ENCODE data around the gene NEK4.
"Not testable (repeated sequence)": the region's sequence is repeated elsewhere in the genome, so short reads cannot be mapped to it uniquely, and the experiment has no call there.

Gene NEK4

DNA sequence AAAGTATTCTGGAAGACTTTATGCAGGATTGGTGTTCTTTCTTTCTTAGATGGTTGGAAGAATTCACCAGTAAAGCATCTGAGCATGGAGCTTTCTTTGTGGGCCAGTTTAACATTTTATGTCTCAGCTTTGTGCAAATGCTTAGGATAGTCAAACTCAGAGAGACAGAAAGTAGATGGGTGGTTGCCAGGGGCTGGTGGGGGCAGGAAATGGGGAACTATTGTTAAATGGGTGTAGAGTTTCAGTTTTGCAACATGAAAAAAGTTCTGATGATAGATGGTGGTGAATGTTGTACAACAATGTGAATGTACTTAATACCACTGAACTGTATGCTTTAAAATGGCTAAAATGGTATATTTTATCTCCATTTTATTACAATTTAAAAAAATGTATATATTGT lies 40.1 kb downstream of the NEK4 start:
- no peak for DNase-seq

DNA sequence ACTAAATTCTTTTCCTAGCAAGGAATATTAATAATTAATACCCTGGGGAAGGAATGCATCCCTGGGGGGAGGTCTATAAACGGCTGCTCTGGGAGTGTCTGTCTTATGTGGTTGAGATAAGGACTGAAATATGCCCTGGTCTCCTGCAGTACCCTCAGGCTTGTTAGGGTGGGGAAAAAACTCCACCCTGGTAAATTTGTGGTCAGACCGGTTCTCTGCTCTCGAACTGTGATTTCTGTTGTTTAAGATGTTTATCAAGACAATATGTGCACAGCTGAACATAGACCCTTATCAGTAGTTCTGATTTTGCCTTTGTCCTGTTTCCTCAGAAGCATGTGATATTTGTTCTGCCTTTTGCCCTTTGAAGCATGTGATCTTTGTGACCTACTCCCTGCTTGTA lies 42.0 kb downstream of the NEK4 start:
- not testable (repeated sequence) for DNase-seq

- no peak for DNase-seq
Observed at GRCh38 chr3:52724511-52724910, 46.2 kb downstream of the NEK4 start.

GRCh38 chr3:52723935-52724334 lies 46.8 kb downstream of the NEK4 start:
- DNase-seq = no peak

GRCh38 chr3:52722491-52722890 lies 48.2 kb downstream of the NEK4 start:
- no peak for DNase-seq

GRCh38 chr3:52721730-52722008 lies 49.1 kb downstream of the NEK4 start:
- DNase-seq = no peak

DNA sequence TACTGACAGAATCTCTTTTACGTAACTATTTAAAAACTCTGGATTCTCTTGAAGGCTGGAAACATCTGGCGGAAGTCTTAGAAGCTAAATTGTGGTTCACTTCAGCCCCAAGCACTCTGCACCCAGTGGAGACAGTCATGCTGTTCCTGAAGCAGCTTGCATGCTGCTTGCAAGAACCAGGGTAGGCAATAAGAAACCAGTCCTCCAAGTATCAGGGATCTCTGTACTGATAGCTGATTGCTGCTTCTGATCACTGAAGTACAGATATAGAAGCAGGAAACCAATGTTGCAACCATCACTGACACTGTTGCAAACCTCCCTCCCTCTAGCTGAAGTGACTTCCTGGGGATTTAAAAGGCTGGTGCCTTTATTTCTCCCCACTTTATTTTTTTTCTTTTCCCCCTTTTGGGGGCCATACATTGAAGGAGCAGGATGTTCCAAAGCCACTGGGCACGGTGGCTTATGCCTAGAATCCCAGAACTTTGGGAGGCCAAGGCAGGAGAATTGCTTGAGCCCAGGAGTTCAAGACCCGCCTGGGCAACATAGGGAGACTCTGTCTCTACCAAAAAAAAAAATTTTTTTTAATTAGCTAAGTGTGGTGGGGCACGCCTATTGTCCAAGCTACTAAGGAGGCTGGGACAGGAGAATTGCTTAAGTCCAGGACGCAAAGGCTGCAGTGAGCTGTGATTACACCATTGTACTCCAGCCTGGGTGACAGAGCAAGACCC lies 49.6 kb downstream of the NEK4 start:
- no peak for DNase-seq

GRCh38 chr3:52719618-52720017 lies 51.1 kb downstream of the NEK4 start:
- no peak for DNase-seq

DNA sequence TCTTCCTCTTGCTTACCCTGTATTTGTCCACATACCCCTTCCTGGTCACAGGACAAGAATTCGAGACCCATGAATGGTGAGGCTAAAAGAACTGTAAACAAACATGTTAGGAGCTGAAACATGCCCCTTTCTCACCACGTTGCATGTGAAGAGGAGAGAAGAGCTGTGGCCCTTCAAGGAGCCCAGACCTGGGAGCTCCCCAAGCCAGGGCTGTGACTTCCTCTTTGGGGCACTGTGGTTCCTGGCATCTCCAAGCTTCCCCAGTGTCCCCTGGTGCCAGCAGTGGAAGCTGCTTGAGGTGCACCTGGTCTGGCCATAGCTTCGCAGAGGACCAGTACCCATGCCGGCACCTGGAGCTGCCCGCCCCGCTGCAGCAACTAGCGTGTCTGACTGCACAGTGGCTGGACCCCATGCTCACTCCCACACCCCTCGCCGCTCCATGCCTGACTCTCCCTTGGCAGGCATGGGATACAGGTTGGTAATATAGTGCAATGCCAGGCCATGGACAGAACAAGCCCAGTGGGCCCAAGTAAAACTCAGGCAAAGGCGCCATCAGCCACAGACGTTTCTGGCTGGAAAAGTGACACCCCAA lies 54.9 kb downstream of the NEK4 start:
- no peak for DNase-seq

DNA sequence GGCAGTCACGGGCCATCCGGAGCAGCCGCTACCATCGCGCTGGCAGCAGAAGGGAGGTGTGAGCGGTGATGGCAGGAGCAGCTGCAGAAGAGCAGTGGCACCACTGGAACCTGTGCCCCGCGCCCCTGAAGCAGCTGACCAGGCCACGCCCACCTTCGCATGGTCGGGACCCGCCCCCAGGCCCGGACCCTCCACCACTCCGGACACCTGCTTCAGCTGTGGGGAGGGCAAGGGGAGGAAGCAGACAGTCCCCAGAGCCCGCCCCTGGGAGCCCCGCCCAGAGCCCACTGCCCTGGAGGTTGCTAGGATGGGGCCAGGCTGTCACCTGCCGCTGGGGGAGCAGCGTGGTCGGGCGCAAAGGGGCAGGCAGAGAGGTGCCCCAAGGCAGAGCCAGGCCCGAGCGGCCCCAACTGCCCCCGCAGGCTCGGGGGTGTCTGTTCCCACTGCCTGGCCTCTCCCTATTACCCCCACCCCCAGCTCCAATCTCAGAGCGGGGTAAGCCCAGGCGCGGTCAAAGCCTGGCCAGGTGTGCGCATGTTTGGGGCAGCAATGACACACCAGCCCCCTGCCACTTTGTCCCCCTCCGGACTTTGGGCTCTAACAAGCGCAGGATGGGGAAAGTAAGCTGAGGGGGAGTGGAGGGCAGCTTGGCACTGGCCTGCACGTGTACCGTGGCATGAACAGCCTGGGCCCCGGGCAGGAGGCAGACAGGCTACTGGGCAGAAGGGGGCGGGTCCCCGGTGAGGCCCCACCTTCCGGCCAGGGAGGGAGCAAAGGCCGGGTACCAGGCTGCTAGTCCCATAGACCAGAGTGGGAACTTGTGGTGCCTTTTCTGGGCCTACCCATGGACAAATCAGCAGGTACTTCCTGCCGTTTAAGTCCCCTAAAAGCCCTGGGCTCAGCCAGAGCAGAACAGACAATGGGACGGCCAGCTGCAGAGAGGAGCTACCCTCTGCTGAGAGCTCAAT lies 56.1 kb downstream of the NEK4 start:
- DNase-seq = no peak

- DNase-seq = no peak
Observed at GRCh38 chr3:52712291-52713212, 58.2 kb downstream of the NEK4 start.

DNA sequence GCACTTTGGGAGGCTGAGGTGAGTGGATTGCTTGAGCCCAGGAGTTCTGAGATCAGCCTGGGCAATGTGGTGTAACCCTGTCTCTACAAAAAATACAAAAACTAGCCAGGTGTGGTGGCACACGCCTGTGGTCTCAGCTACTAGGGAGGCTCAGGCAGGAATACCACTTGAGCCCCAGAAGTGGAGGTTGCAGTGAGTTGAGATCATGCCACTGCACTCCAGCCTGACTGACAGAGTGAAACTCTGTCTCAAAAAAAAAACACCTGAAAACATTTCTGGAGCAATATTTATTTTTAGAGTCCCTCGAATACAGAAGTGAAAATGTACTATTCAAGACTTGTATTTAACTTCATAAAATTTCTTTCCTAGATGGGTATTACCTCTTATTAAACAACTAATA lies 60.2 kb downstream of the NEK4 start:
- no peak for DNase-seq

DNA sequence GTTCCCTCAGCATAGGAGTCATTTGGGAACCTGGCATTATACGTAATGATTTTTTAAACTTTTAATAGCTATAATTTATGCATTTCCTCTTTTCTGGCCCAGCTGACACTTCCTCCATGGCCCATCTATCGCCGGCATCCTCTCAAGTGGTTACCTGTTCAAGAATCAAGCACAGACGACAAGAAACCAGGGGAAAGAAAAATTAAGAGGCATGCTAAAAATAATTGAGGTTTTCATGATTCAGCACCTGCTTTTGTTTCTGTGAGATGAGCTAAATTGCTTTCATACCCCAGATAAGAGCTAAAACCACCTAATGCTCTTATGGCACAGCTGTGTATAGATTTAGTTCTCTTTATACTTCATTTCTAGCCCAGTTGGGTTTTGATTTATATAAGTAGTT lies 63.2 kb downstream of the NEK4 start:
- no peak for DNase-seq

DNA sequence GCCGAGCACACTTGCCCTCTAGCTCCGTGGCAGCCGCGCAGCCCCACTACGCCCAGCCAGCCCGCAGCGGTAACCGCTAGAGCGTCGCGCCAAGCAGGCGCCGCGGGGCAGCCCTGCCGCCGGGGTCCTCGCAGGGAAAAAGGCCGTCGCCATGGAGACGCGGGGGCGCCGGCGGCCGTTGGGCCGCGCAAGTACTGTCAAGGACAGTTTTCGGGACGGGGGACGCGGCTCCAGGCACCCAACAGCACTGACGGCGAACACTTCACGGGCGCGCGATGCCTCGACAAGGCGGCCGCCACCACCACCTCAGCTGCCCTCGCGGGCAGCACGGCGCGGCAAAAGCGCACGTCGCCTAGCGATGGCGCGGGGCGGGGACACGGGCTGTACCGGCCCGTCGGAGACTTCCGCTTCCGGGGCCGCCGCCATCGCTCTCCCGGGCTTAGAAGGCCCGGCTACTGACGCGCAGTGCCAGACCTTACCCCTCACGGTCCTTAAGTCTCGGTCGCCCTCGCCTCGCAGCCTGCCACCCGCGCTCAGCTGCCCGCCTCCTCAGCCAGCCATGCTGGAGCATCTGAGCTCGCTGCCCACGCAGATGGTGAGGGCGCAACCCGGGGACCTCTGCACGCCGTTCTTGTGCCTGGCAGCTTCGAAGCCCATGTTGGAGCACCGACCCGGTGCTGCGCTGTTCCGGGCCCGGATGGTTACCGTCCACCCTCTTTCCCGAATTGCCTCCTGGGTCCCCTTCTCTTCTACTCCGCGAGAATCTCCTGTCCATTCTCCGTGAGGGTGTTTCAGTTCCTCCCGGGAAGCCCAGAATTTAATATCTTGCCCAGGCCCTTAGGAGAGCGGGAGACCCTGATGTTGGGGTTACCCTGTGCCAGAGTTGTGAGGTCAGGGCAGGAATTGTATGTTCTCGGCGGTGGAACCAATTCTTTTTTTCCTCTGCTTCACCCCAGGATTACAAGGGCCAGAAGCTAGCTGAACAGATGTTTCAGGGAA lies 64.8 kb downstream of the NEK4 start, which contains the start of the genes GLT8D1 and SPCS1:
Gene GLT8D1, minus strand, starts transcription at position 104 of the 999 bp plus-strand sequence. CDS start 5,331 bp downstream, outside the sequence.
Gene SPCS1, plus strand, starts transcription at position 419 of the 999 bp plus-strand sequence. Its CDS starts 141 bp downstream, at position 560.
- peak; percentile 78 for DNase-seq

DNA sequence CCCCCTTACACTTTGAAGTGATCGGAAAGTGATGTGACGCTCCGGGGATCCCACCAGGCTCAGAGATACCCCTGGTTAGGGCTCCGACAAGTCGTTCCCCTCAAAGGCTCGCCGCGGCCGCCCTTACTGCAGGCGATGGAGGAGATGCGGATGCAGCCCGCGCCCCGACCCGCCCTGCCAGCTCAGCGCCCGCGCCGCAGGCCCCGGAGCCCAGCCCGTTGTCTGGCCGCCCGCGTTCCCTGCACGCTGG lies 65.4 kb downstream of the NEK4 start:
- no peak for DNase-seq

DNA sequence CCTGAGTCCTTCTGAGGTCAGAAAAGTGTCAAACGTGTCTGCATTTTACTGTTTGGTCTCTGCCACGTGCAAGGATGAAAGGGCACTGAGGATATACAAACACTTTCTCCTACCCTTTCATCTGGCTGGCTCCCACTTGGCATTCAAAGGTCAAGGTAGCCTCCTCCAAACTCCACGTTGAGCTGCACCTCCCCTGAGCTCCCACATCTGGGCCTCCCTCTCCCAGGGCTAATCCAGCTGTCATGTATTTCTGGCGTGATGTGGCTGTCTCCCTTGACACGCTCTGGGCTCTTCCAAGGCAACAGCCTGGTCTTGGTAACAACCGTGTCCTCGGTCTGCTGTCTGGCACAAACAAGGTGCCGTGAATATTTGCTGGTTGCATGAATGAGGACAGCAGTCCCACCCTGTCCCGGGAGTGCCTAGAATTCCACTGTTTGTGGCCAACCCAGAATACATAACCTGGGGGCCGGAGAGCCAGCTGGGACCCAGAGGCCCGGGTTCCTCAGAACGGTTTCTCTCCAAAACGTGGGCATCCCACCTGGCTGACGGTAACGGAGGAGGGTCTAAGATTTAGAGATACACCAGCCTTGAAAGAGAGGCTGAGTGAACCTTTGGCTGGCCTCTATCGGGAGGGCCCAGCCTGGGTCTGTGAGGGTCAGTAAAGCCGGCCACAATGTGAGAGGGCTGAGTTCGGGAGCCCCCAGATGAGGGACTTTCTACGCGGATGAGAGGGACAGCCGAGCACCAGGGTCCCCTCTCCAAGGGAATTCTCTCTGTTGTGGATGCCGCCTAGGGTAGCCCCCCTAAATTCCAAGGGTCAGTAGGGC lies 65.9 kb downstream of the NEK4 start:
- peak; percentile 5 for DNase-seq

GRCh38 chr3:52703341-52703740 lies 67.4 kb downstream of the NEK4 start:
- DNase-seq = no peak

- DNase-seq = no peak
Observed at GRCh38 chr3:52697632-52697965, 73.1 kb downstream of the NEK4 start.

GRCh38 chr3:52696830-52697631 lies 73.7 kb downstream of the NEK4 start:
- DNase-seq = no peak

Measured in NCI-H146 (cell line).